Osteoblast (primary cell): ENCODE results near the gene ENTPD2. TPM values are rescaled to one million over a fixed set of nuclear protein-coding genes. Genes with fewer than 3 reads are reported as not detected.

Experiments
- DNase-seq: peaks from one replicate; pipeline ENCODE4 v3.0.0; 2011; ENCODE audit warnings: low spot score, mixed read lengths; ENCODE audit not compliant: insufficient read length; ENCODE audit errors: missing footprints
- H2AFZ ChIP-seq: 2 replicates; pipeline ENCODE4 v1.6.0; 2011; ENCODE audit warnings: mild to moderate bottlenecking, low read length
- H3K27ac ChIP-seq: 2 replicates; pipeline ENCODE4 v1.5.1; 2011; ENCODE audit warnings: mild to moderate bottlenecking, low read depth, low read length, moderate library complexity
- H3K27me3 ChIP-seq: 2 replicates; pipeline ENCODE4 v1.6.0; 2012; ENCODE audit warnings: mild to moderate bottlenecking, control low read depth, inconsistent platforms, low read length, moderate library complexity; ENCODE audit not compliant: insufficient read depth
- H3K36me3 ChIP-seq: 2 replicates; pipeline ENCODE4 v1.5.1; 2011; ENCODE audit warnings: mild to moderate bottlenecking, low read length, control low read depth, moderate library complexity; ENCODE audit not compliant: insufficient read depth
- H3K4me1 ChIP-seq: 2 replicates; pipeline ENCODE4 v1.5.1; 2011; ENCODE audit warnings: mild to moderate bottlenecking, low read length, control low read depth, moderate library complexity; ENCODE audit not compliant: insufficient read depth
- H3K4me2 ChIP-seq: 2 replicates; pipeline ENCODE4 v1.6.0; 2011; ENCODE audit warnings: mild to moderate bottlenecking, low read length; ENCODE audit not compliant: insufficient read depth
- H3K4me3 ChIP-seq: fragments of 200-600 bp; sonication (generic); 3 replicates; pipeline ENCODE4 v1.5.1; 2012; ENCODE audit warnings: mild to moderate bottlenecking, low read length, inconsistent platforms; ENCODE audit not compliant: insufficient read depth
- H3K79me2 ChIP-seq: 2 replicates; pipeline ENCODE4 v1.6.0; 2012; ENCODE audit warnings: mild to moderate bottlenecking, low read length, control low read depth, inconsistent platforms; ENCODE audit not compliant: insufficient read depth
- H3K9me3 ChIP-seq: 2 replicates; pipeline ENCODE4 v1.5.1; 2011; ENCODE audit warnings: low read depth, low read length, control low read depth
- H4K20me1 ChIP-seq: 2 replicates; pipeline ENCODE4 v1.6.0; 2012; ENCODE audit warnings: mild to moderate bottlenecking, low read length, control low read depth; ENCODE audit not compliant: insufficient read depth
- CTCF ChIP-seq: IDR thresholded peaks from 2 replicates; pipeline ENCODE4 v1.5.1; 2011; ENCODE audit warnings: mild to moderate bottlenecking, low read depth, low read length, moderate library complexity; ENCODE audit errors: extremely low read depth
- total RNA-seq: library from RNA; depleted of rRNA; stranded (reverse); fragments of >200 nt; gene quantifications from 2 replicates; pipeline ENCODE4 v1.2.3, GENCODE V29; 2012

Gene ENTPD2
- total RNA-seq, 1 donor = not detected

GRCh38 chr9:137083394-137084004 is 29.6 kb upstream of the ENTPD2 start:
- Histone ChIP-seq H2AFZ (peak overlapping the region; percentile 57), H3K36me3 (peaks cover 29% of the 10 kb centered on the region), H3K79me2 (peaks cover 47% of the 10 kb centered on the region), H3K4me1 (peaks cover 44% of the 10 kb centered on the region), H3K27me3 (no peaks in the 10 kb centered on the region), H3K9me3 (no peaks in the 10 kb centered on the region), H3K4me3 (peak overlapping the region; percentile 10), H4K20me1 (peaks cover 6% of the 10 kb centered on the region), H3K4me2 (peak overlapping the region; percentile 52), H3K27ac (peak overlapping the region; percentile 74)
- peak; percentile 99 for DNase-seq
- TF ChIP-seq CTCF = no peak

GRCh38 chr9:137082925-137083290 is 29.0 kb upstream of the ENTPD2 start:
- H3K4me3 ChIP-seq = peak overlapping the region; percentile 10
- no peak for DNase-seq
- H3K9me3 ChIP-seq = no peaks in the 10 kb centered on the region
- H3K36me3 ChIP-seq = peaks cover 23% of the 10 kb centered on the region
- H4K20me1 ChIP-seq = peaks cover 6% of the 10 kb centered on the region
- H3K4me2 ChIP-seq = peak overlapping the region; percentile 43
- no peak for TF ChIP-seq CTCF
- peaks cover 47% of the 10 kb centered on the region for H3K79me2 ChIP-seq
- H3K27ac ChIP-seq = peak overlapping the region; percentile 74
- peaks cover 42% of the 10 kb centered on the region for H3K4me1 ChIP-seq
- H3K27me3 ChIP-seq = no peaks in the 10 kb centered on the region
- no peak overlapping the region for H2AFZ ChIP-seq

DNA sequence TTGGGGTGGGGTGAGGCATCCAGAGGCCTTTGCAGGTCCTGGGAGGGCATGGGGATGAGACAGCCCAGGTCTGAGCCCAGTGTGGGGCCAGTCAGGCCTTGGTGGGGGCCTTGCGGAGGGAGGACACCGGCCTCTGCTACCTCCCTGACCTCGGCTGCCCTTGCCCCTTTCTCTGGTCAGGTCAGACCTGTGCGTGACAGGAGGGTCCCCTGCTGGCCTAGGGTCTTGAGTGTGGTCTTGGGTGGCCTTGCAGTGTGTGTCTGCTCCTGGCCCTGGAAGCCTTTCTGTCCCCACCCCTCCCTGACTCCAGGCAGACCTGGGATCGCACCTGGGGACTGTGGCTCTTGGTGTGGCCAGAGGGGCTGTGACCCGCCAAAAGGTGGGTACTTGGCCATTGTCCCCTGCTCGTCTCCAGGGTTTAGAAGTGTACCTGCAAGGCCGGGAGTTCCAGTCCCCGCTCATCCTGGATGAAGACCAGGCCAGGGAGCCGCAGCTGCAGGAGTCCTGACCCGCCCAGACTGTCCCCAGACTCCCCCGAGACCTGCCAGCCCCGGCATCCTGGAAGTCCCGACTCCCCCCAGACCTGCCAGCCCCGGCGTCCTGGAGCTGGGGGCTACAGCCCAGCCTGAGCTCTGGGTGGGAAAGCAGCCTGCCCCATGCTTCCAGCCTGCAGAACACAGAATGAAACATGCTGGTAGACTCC is 28.5 kb upstream of the ENTPD2 start:
- Histone ChIP-seq H3K4me2 (no peak overlapping the region), H2AFZ (no peak overlapping the region), H3K79me2 (peaks cover 45% of the 10 kb centered on the region), H3K4me3 (no peak overlapping the region), H3K36me3 (peaks cover 23% of the 10 kb centered on the region), H3K9me3 (no peaks in the 10 kb centered on the region), H3K27me3 (no peaks in the 10 kb centered on the region), H4K20me1 (peaks cover 6% of the 10 kb centered on the region), H3K27ac (peak overlapping the region; percentile 74), H3K4me1 (peaks cover 37% of the 10 kb centered on the region)
- no peak for TF ChIP-seq CTCF
- peak; percentile 55 for DNase-seq
